Measurements from ENCODE around the gene RALGPS1.

Gene RALGPS1

GRCh38 chr9:127131871-127132270 lies 217.3 kb downstream of the RALGPS1 start:
- no peak for DNase-seq (ENCODE audit: extremely low read depth in 1 of 2, low read depth in 1 of 2)

- DNase-seq (ENCODE audit: extremely low read depth in 1 of 2, low read depth in 1 of 2): no peak
Observed at GRCh38 chr9:127132375-127132774, 217.8 kb downstream of the RALGPS1 start.

GRCh38 chr9:127132921-127133647 lies 218.5 kb downstream of the RALGPS1 start:
- no peak for DNase-seq (ENCODE audit: extremely low read depth in 1 of 2, low read depth in 1 of 2)

- no peak for DNase-seq (ENCODE audit: extremely low read depth in 1 of 2, low read depth in 1 of 2)
Observed at GRCh38 chr9:127133739-127134167, 219.2 kb downstream of the RALGPS1 start.

GRCh38 chr9:127135056-127135745 lies 220.6 kb downstream of the RALGPS1 start:
- DNase-seq (ENCODE audit: extremely low read depth in 1 of 2, low read depth in 1 of 2): no peak

GRCh38 chr9:127136081-127136879 lies 221.7 kb downstream of the RALGPS1 start:
- DNase-seq (ENCODE audit: extremely low read depth in 1 of 2, low read depth in 1 of 2): no peak

GRCh38 chr9:127136880-127137639 lies 222.5 kb downstream of the RALGPS1 start:
- DNase-seq (ENCODE audit: extremely low read depth in 1 of 2, low read depth in 1 of 2): no peak

- DNase-seq (ENCODE audit: extremely low read depth in 1 of 2, low read depth in 1 of 2): no peak
Observed at GRCh38 chr9:127137640-127138360, 223.2 kb downstream of the RALGPS1 start.

- DNase-seq (ENCODE audit: extremely low read depth in 1 of 2, low read depth in 1 of 2): no peak
Observed at GRCh38 chr9:127138444-127138843, 223.9 kb downstream of the RALGPS1 start.

- DNase-seq (ENCODE audit: extremely low read depth in 1 of 2, low read depth in 1 of 2): no peak
Observed at GRCh38 chr9:127139071-127139731, 224.6 kb downstream of the RALGPS1 start.

- no peak for DNase-seq (ENCODE audit: extremely low read depth in 1 of 2, low read depth in 1 of 2)
Observed at GRCh38 chr9:127139775-127140174, 225.2 kb downstream of the RALGPS1 start.

GRCh38 chr9:127140181-127140580 lies 225.6 kb downstream of the RALGPS1 start:
- no peak for DNase-seq (ENCODE audit: extremely low read depth in 1 of 2, low read depth in 1 of 2)

- no peak for DNase-seq (ENCODE audit: extremely low read depth in 1 of 2, low read depth in 1 of 2)
Observed at GRCh38 chr9:127140842-127141675, 226.5 kb downstream of the RALGPS1 start.

GRCh38 chr9:127142291-127142690 lies 227.7 kb downstream of the RALGPS1 start:
- DNase-seq (ENCODE audit: extremely low read depth in 1 of 2, low read depth in 1 of 2): no peak

GRCh38 chr9:127142931-127143464 lies 228.4 kb downstream of the RALGPS1 start:
- no peak for DNase-seq (ENCODE audit: extremely low read depth in 1 of 2, low read depth in 1 of 2)

- DNase-seq (ENCODE audit: extremely low read depth in 1 of 2, low read depth in 1 of 2): no peak
Observed at GRCh38 chr9:127143920-127144465, 229.4 kb downstream of the RALGPS1 start.

- no peak for DNase-seq (ENCODE audit: extremely low read depth in 1 of 2, low read depth in 1 of 2)
Observed at GRCh38 chr9:127144670-127145445, 230.3 kb downstream of the RALGPS1 start.
